ENCODE data around the gene TPRG1.

TPRG1 gene

DNA sequence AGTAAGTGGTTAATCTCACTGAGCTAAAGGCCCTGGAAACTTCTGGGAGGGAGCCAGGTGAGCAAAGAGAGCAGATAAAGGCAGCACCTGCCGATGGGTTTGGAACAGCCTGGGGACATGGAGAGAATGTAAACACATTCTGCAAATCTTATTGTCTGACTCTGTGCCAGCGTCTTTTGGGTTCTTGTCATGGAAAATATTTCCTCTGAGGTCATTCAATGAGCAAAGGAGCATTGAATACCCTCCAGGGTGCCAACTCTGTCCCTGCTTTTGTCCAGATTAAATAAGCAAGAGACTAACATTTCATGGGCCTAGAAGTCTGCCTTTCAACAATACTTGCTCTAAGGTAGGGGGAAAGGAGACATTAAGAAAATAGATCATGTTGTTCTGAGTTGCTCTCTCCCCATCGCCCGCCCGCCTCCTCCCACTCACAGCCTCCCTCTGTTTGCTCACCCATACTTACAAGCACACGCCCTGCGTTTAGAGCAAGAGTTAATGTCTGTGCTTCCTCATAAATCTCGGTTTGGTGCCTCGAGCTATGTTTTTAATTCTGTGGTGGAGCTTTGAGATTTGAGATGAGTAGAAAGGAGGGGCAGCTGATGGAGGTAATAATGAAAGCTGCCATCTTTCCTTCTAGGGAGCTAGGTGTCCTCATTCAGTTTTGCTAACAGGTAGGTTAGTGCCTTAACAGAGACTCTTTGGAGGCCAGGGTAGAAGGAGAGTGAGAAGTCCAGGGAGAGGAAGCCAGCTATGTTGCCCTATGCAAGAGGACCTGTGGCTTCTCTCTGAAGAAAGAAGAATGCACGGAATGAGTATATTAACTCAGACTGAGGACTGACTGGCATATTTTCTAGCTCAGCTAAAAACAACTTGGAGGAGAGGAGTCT lies 132.9 kb downstream of the TPRG1 start:
- TF ChIP-seq, protein P1, sequence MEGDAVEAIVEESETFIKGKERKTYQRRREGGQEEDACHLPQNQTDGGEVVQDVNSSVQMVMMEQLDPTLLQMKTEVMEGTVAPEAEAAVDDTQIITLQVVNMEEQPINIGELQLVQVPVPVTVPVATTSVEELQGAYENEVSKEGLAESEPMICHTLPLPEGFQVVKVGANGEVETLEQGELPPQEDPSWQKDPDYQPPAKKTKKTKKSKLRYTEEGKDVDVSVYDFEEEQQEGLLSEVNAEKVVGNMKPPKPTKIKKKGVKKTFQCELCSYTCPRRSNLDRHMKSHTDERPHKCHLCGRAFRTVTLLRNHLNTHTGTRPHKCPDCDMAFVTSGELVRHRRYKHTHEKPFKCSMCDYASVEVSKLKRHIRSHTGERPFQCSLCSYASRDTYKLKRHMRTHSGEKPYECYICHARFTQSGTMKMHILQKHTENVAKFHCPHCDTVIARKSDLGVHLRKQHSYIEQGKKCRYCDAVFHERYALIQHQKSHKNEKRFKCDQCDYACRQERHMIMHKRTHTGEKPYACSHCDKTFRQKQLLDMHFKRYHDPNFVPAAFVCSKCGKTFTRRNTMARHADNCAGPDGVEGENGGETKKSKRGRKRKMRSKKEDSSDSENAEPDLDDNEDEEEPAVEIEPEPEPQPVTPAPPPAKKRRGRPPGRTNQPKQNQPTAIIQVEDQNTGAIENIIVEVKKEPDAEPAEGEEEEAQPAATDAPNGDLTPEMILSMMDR (IDR thresholded peaks at IDR 0.05; ENCODE audit: low read depth, low read length) = no peak
- H3K4me1 ChIP-seq = no peaks in the 10 kb centered on the region
- H3K27me3 ChIP-seq = no peaks in the 10 kb centered on the region; the same call in 1 of the 2 replicates
- no peak overlapping the region for H3K4me3 ChIP-seq (ENCODE audit: low read depth, low read length)
- DNase-seq = no peak
- H3K36me3 ChIP-seq = no peaks in the 10 kb centered on the region
- no peaks in the 10 kb centered on the region for H3K9me3 ChIP-seq

DNA sequence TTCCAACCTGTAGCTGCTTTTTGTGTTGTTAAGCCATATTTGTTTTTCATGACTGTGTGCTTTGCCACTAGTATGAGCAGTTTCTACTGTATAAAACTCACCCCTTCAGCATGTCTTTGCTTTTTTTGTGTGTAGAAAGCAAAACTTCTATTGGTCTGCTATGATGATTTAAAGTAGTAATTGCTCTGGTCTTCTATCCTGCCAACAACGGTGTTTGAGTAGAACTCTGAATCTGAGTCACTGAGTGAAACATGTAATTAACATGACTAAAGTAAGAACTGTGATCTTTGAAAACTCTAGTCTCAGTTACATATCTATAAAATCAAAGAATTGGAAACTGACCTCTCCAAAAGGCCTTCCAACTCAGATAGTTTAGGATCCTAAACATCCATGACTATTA lies 133.6 kb downstream of the TPRG1 start:
- TF ChIP-seq, protein P1 (IDR thresholded peaks at IDR 0.05; ENCODE audit: low read depth, low read length) = no peak
- no peaks in the 10 kb centered on the region for H3K9me3 ChIP-seq
- no peaks in the 10 kb centered on the region for H3K4me1 ChIP-seq
- no peak for DNase-seq
- H3K27me3 ChIP-seq = no peaks in the 10 kb centered on the region; the same call in 1 of the 2 replicates
- no peak overlapping the region for H3K4me3 ChIP-seq (ENCODE audit: low read depth, low read length)
- no peaks in the 10 kb centered on the region for H3K36me3 ChIP-seq

DNA sequence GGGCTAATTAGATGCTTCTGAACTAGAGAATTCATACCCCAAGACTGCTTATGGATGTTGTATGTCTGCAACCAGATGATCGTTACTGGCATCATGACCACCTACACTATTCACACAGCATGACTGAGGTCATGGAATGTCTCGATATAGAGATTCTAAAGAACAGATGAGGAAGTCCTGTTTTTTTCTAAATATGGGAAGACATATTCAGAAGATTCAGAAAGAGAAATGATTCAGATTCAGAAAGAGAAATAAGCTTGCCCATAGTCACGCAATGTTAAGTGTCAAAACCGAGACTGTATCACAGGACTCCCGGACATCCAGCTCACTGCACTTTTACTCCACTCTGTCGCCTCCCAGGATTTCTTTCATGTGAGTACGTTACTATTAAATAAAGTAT lies 136.2 kb downstream of the TPRG1 start:
- DNase-seq = no peak
- no peaks in the 10 kb centered on the region; the same call in 1 of the 2 replicates for H3K27me3 ChIP-seq
- H3K36me3 ChIP-seq = no peaks in the 10 kb centered on the region
- no peaks in the 10 kb centered on the region for H3K4me1 ChIP-seq
- TF ChIP-seq, protein P1 (IDR thresholded peaks at IDR 0.05; ENCODE audit: low read depth, low read length) = no peak
- H3K9me3 ChIP-seq = no peaks in the 10 kb centered on the region
- H3K4me3 ChIP-seq (ENCODE audit: low read depth, low read length) = no peak overlapping the region

DNA sequence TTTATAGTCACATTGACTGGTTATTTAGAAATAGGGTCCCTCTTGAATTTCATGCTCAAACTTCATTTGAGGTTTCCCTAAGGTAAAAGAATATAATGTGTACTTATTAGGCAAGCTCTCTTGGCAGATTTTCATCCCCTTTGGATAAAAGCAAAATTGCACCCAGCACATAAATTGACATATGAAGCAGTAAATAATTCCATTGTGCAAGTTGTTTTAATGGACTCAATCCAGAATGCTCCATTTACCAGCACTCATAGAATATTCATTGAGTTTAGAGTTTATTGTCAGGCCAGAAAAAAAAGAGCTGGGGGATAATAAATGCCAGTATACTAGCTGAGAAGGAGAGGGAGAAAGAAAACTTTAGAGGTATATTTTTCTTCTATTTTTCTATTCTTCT lies 136.8 kb downstream of the TPRG1 start:
- TF ChIP-seq, protein P1 (IDR thresholded peaks at IDR 0.05; ENCODE audit: low read depth, low read length) = no peak
- Histone ChIP-seq H3K9me3 (no peaks in the 10 kb centered on the region), H3K27me3 (no peaks in the 10 kb centered on the region; the same call in 1 of the 2 replicates), H3K4me3 (ENCODE audit: low read depth, low read length) (no peak overlapping the region), H3K36me3 (no peaks in the 10 kb centered on the region), H3K4me1 (no peaks in the 10 kb centered on the region)
- no peak for DNase-seq

DNA sequence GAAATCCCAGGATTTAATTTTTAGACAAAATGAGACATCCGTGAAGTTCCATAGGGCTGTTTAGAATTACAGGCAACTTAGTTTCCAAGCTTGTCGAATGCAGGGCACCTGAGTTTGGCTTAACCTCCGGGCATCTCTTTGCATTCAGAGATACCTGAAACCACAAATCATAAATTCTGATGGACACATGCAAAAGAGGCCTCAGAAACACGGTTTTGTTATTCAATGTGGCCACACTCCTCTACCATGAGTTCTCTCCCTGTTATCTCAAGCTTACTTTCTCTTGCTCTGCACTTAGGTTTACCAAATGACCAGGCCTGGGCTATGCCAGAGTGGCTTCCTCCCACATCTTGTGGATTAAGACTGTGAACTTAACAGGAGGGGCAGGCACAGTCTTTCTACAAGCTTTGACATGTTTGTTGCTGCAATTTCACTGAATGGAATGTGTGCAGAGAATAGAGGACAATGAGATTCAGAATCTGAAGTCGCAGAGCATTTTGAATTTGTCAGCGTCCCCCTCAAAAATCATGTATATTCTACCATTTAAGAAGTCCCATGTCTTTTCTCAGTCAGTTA lies 137.7 kb downstream of the TPRG1 start:
- Histone ChIP-seq H3K4me1 (no peaks in the 10 kb centered on the region), H3K4me3 (ENCODE audit: low read depth, low read length) (no peak overlapping the region), H3K36me3 (no peaks in the 10 kb centered on the region), H3K27me3 (no peaks in the 10 kb centered on the region; the same call in 1 of the 2 replicates), H3K9me3 (no peaks in the 10 kb centered on the region)
- TF ChIP-seq, protein P1 (IDR thresholded peaks at IDR 0.05; ENCODE audit: low read depth, low read length) = no peak
- no peak for DNase-seq

DNA sequence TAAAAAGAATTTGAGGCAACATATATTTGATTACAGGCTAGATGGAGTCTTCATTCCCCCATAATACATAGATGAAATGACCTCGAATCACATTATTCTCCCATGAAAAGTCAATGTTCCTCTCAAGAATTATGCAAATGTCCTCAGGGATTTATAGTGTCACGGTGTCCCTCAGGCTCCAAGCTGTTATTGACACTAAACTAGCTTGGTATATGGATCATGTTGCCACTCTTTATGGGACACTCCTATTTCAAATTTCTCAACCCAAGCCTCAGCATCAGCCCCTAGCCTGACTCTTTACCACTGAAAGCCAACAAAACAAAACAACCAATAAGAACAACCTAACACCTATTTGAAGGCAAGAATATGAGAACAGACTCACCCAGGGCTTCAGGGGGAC lies 139.8 kb downstream of the TPRG1 start:
- Histone ChIP-seq H3K36me3 (no peaks in the 10 kb centered on the region), H3K27me3 (no peaks in the 10 kb centered on the region; the same call in 1 of the 2 replicates), H3K4me1 (no peaks in the 10 kb centered on the region), H3K4me3 (ENCODE audit: low read depth, low read length) (no peak overlapping the region), H3K9me3 (no peaks in the 10 kb centered on the region)
- DNase-seq = no peak
- TF ChIP-seq, protein P1 (IDR thresholded peaks at IDR 0.05; ENCODE audit: low read depth, low read length) = no peak
